GM19099 (cell line): ENCODE results near the gene HOXC4.

Experiments
- POLR2A ChIP-seq: IDR thresholded peaks from 3 replicates; pipeline ENCODE4 v1.6.1; 2011; ENCODE audit warnings: low read depth; ENCODE audit not compliant: insufficient read length; ENCODE audit errors: extremely low read depth

HOXC4 gene

DNA sequence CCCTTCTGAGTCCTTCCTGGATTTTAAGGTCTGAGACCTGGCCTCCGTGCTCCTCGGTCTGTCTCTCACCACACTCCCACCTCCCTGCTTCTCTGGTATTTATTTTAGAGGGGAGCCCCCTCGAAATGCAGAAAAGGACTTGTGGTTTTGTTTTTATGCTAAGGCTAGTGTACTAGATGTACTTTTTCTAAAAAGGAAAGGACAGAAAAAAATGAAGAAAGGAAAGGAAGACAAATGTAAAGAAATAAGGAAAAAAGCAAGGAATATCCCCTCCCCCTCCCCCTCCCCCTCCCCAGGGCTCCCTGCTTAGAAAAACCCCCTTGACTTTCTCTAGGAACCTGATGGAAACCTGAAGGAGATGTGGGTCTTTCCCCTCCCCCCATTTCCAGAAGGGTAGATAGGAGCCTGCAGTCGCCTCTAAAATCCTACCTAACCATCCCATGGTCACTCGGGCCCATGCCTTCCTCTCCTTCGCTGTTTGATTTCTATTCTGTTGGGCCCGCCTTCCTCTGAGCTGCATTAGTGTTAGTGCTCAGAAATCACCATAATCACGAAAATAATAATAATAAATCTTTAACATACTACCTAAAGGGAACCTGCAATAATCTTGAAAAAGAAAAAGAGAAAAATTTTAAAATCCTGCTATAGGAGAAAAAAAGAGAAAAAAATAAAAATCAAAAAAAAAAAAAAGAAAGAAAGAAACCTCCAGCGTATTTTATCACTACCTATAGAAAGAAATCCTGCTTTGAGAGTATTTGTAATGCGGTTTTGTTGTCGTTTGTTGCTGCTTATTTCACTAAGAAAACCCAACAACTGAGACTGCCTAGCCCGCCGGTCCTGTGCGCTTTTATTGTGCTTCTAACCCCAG lies 41.7 kb upstream of the HOXC4 start:
- no peak for TF ChIP-seq POLR2A

- no peak for TF ChIP-seq POLR2A
Observed at GRCh38 chr12:54012631-54013409, 40.8 kb upstream of the HOXC4 start.

- no peak for TF ChIP-seq POLR2A
Observed at GRCh38 chr12:54014377-54015017, 39.1 kb upstream of the HOXC4 start.

GRCh38 chr12:54015018-54015931 lies 38.4 kb upstream of the HOXC4 start:
- no peak for TF ChIP-seq POLR2A

- TF ChIP-seq POLR2A: no peak
Observed at GRCh38 chr12:54016051-54016450, 37.6 kb upstream of the HOXC4 start.

DNA sequence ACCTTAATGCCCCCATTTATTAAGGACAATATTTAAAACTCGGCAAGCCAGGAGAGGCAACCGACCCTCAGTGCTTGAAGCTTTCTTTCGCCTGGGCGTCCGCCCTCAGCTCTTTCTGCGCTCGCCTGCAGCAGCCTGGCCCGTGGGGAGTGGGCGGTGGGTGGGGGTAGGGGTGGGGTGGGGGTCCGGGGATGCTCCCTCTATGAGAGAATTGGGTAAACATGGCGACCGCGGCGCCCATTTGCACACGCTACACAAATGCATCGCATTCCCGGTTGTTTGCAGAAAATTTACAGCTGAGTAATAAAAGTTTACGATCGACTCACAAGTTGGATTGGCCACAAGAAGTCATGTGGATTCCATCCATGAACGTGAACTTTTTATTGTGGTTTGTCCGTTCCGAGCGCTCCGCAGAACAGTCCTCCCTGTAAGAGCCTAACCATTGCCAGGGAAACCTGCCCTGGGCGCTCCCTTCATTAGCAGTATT lies 37.1 kb upstream of the HOXC4 start:
- TF ChIP-seq POLR2A: no peak

DNA sequence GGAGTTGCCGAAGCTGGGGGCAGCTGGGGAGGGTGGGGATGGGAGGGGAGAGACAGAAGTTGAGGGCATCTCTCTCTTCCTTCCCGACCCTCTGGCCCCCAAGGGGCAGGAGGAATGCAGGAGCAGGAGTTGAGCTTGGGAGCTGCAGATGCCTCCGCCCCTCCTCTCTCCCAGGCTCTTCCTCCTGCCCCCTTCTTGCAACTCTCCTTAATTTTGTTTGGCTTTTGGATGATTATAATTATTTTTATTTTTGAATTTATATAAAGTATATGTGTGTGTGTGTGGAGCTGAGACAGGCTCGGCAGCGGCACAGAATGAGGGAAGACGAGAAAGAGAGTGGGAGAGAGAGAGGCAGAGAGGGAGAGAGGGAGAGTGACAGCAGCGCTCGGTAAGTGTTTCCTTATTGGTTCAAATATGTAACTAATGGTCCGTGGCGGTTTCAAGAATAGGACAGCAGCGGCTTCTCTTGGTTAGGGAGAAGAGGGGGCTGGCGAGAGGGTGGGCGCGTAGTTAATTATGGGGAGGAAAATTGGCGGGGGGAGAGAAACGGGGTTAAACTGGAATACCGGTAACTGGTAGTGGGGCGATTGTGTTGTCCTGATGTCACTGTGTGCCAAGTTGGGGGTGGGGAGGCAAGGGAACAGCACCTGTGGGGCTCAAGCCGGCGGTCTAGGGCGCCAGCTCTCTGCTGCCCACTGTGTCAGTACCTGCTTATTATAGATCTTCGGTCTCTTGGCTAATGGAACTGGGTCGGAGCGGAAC lies 36.4 kb upstream of the HOXC4 start:
- TF ChIP-seq POLR2A: no peak

- peak; percentile 68 for TF ChIP-seq POLR2A
Observed at GRCh38 chr12:54017878-54018467, 35.7 kb upstream of the HOXC4 start.

GRCh38 chr12:54018468-54018984 lies 35.1 kb upstream of the HOXC4 start:
- no peak for TF ChIP-seq POLR2A

GRCh38 chr12:54019091-54019811 lies 34.4 kb upstream of the HOXC4 start:
- no peak for TF ChIP-seq POLR2A

DNA sequence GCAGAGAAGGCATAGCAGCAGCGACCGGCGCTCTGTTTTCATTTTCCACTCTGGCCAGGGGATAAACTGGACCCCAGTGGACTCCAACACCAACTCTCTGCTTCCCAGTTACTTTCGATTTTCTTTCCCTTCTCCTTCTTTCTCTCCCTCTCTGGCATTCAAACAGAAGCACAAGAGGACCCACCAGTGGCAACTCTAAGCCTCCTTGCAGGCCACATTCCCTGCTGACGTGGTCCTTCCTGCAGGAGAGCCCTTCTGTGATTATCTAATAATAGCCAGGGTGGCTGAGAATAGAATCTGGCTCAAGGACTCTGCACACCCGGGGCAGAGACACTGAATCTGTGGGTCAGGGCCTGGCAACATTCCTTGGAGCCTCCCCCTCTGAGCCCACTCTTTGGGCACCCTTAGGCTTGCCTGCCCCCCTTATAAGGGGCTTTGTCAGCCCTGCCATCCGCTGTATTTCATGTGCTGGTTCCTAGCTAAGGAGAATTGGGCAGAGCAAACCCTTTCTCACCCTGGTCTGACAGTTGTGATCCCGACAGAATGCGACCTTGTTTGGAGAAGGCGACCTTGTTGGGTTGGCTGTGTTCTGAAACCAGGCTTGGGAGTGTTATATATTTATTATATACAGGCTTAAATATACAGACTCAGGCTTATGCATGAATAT lies 33.6 kb upstream of the HOXC4 start:
- no peak for TF ChIP-seq POLR2A
